Panc1 (cell line): Measurements from ENCODE around the gene PPP2R2B.
A peak's percentile ranks its signal among the peaks of the same experiment; 100 is the strongest.

Experiments
- CTCF ChIP-seq: fragments of 450-650 bp; IDR thresholded peaks from 2 replicates; pipeline ENCODE4 v1.5.1; 2017; ENCODE audit warnings: mild to moderate bottlenecking
- POLR2AphosphoS5 ChIP-seq: IDR thresholded peaks from 2 replicates; pipeline ENCODE4 v1.6.1; 2012; ENCODE audit warnings: mild to moderate bottlenecking, low read depth, low read length, moderate library complexity
- REST ChIP-seq, 2 experiments: IDR thresholded peaks; 2 replicates each; pipeline ENCODE4 v1.6.1; 2011 to 2012; ENCODE audit warnings: low read depth in 2 of 2, control low read depth in 1 of 2, low read length in 1 of 2, mild to moderate bottlenecking in 1 of 2, moderate library complexity in 1 of 2; ENCODE audit not compliant: insufficient read depth in 1 of 2
- SIN3A ChIP-seq: IDR thresholded peaks from 2 replicates; pipeline ENCODE4 v1.6.1; 2012; ENCODE audit warnings: low read depth, mild to moderate bottlenecking, low read length, moderate library complexity, borderline replicate concordance; ENCODE audit not compliant: insufficient read depth
- TCF7L2 ChIP-seq: IDR thresholded peaks from 2 replicates; pipeline ENCODE4 v1.6.1; 2011; ENCODE audit warnings: mild to moderate bottlenecking, low read depth, low read length, inconsistent platforms

GRCh38 chr5:146624179-146624578 lies 254.4 kb downstream of the PPP2R2B start:
- TF ChIP-seq CTCF (no peak), REST (IDR thresholded peaks at IDR 0.05; ENCODE audit: insufficient read depth in 1 of 2, low read depth in 2 of 2, low read length in 1 of 2) (peak; percentile 46 to 67; a peak in 3 of 4 replicates), POLR2AphosphoS5 (no peak), TCF7L2 (no peak), SIN3A (no peak)
